AG09319 (cell line): ENCODE results near the gene CACNA1E.

ENCODE experiments used
- DNase-seq: peaks from one replicate; pipeline ENCODE4 v3.0.0-alpha.2; 2010; ENCODE audit warnings: low read depth; ENCODE audit errors: extremely low read depth
- CTCF ChIP-seq: IDR thresholded peaks from 2 replicates; pipeline ENCODE4 v1.5.1; 2011; ENCODE audit warnings: low read depth, mild to moderate bottlenecking, inconsistent platforms, low read length, moderate library complexity

CACNA1E gene

GRCh38 chr1:181484821-181485220 lies 1.5 kb downstream of the CACNA1E start:
- no peak for TF ChIP-seq CTCF
- no peak for DNase-seq

- DNase-seq = no peak
- no peak for TF ChIP-seq CTCF
These were observed 2.2 kb downstream of the CACNA1E start for GRCh38 chr1:181485287-181486097.

- no peak for TF ChIP-seq CTCF
- DNase-seq = no peak
These were observed 2.7 kb downstream of the CACNA1E start for GRCh38 chr1:181486098-181486420.

- TF ChIP-seq CTCF = no peak
- DNase-seq = no peak
These were observed 5.5 kb downstream of the CACNA1E start for GRCh38 chr1:181488866-181489265.

- no peak for TF ChIP-seq CTCF
- no peak for DNase-seq
These were observed 7.0 kb downstream of the CACNA1E start for GRCh38 chr1:181490276-181490675.

GRCh38 chr1:181490740-181491712 lies 7.7 kb downstream of the CACNA1E start:
- TF ChIP-seq CTCF = no peak
- no peak for DNase-seq

GRCh38 chr1:181493166-181493565 lies 9.8 kb downstream of the CACNA1E start:
- DNase-seq = no peak
- TF ChIP-seq CTCF = no peak
